Kidney epithelial cell (primary cell): ENCODE measurements around the gene IQGAP1. TPM values are rescaled to one million over a fixed set of nuclear protein-coding genes. Genes with fewer than 3 reads are reported as not detected.

Source experiments
- DNase-seq: peaks from one replicate; pipeline ENCODE4 v3.0.0-alpha.2; 2010; ENCODE audit warnings: low read depth
- H3K27me3 ChIP-seq: 2 replicates; pipeline ENCODE4 v1.6.0; 2011; ENCODE audit warnings: low read length; ENCODE audit not compliant: control insufficient read depth, insufficient read depth
- H3K36me3 ChIP-seq: 2 replicates; pipeline ENCODE4 v1.5.1; 2011; ENCODE audit warnings: low read length; ENCODE audit not compliant: control insufficient read depth, insufficient read depth
- H3K4me3 ChIP-seq: 2 replicates; pipeline ENCODE4 v1.5.1; 2011; ENCODE audit warnings: low read depth, mild to moderate bottlenecking, control low read depth, low read length
- total RNA-seq: library from RNA; depleted of rRNA; stranded (reverse); fragments of >200 nt; gene quantifications from 2 replicates; pipeline ENCODE4 v1.2.3, GENCODE V29; 2015
- TF ChIP-seq, protein P1 (sequence below): IDR thresholded peaks from 2 replicates; pipeline ENCODE4 v1.5.1; 2011; ENCODE audit warnings: mild to moderate bottlenecking, moderate library complexity, low read length, control low read depth, inconsistent platforms; ENCODE audit not compliant: insufficient read depth, poor library complexity, severe bottlenecking

IQGAP1 gene
- total RNA-seq, 1 donor from 2014 or later = 197 TPM

DNA sequence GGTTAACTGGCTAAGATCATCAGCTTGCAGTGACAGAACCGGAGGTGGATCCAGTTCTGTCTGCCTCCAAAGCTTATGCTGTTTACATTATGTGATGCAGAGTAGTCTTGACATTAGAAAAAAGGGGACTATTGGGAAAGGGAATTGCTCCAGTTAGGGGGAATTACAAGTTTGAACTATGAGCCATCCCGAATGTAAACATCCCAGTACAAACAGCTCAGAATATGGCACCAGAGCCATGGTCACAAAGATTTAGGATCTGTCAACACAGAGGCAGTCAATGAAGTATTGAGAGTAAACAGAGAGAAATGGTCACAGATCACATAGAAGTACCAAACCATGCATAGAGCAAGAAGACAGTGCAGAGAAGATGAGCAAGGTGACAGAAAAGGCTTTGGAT is 101.9 kb downstream of the IQGAP1 start:
- TF ChIP-seq, protein P1, sequence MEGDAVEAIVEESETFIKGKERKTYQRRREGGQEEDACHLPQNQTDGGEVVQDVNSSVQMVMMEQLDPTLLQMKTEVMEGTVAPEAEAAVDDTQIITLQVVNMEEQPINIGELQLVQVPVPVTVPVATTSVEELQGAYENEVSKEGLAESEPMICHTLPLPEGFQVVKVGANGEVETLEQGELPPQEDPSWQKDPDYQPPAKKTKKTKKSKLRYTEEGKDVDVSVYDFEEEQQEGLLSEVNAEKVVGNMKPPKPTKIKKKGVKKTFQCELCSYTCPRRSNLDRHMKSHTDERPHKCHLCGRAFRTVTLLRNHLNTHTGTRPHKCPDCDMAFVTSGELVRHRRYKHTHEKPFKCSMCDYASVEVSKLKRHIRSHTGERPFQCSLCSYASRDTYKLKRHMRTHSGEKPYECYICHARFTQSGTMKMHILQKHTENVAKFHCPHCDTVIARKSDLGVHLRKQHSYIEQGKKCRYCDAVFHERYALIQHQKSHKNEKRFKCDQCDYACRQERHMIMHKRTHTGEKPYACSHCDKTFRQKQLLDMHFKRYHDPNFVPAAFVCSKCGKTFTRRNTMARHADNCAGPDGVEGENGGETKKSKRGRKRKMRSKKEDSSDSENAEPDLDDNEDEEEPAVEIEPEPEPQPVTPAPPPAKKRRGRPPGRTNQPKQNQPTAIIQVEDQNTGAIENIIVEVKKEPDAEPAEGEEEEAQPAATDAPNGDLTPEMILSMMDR = no peak

DNA sequence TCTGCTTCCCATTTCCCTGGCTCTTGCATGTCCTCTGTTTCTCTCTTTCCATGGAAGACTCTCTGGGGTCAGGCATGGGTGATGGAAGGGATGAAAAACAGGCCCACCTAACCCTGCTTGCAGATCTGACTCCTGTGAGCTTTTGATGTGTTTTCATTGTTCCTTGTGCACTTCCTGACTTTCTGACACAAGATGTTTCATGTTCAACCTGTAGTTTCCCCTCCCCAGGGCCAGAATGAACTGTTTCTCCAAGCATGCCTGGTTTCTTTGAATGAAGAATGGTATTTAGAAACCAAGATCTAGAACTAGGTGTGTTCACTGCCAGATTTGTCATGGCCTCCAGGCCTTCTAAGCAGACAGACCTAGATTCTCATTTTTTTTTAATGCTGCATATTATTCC is 105.6 kb downstream of the IQGAP1 start:
- H3K36me3 ChIP-seq = peaks cover 5% of the 10 kb centered on the region
- TF ChIP-seq, protein P1 = no peak

More for the DNA sequence above, 101.9 kb downstream of the IQGAP1 start:
- H3K36me3 ChIP-seq = peaks cover 2% of the 10 kb centered on the region
- no peaks in the 10 kb centered on the region for H3K27me3 ChIP-seq
- no peak for DNase-seq
- no peak overlapping the region for H3K4me3 ChIP-seq

DNA sequence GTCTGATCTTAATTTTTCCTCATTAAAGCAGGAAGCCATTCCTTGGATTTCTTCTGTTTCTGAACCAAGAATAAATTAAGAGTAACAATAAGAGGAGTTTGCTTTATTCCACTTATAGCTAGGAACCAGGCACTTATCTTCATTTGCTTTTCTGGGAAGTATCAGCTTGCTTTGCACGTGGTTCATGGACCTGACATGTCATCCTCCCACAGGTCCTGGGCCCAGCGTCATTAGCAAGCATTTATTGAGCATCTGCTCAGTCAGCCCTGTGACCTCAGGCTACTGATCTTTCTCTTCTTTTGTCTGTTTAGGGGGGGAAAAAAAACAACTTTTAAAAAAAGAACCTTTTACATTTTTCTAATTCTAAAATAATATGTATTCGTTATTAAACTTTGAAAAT is 107.0 kb downstream of the IQGAP1 start:
- TF ChIP-seq, protein P1 = no peak
- DNase-seq = no peak
- peaks cover 5% of the 10 kb centered on the region for H3K36me3 ChIP-seq
- no peak overlapping the region for H3K4me3 ChIP-seq
- no peaks in the 10 kb centered on the region for H3K27me3 ChIP-seq

More for the DNA sequence above, 105.6 kb downstream of the IQGAP1 start:
- no peak for DNase-seq
- Histone ChIP-seq H3K27me3 (no peaks in the 10 kb centered on the region), H3K4me3 (no peak overlapping the region)

DNA sequence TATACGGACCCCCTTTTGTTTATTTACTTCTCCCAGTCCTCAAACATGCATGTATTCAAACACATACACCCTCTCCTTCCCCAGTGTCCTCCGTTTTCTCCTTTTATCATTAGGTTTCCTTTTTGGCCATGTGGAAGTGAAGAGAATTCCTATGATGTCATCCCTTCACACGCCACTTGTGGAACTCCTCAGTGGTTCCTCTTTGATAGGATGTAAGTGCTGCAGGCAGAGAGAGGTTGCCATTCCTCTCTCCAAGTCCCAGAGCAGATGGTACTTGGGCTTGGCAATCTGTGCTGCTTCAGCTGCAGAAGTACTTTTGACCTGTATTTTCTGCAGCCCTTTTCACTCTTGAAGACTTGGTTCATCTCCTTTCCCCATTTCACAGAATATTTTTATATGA is 108.7 kb downstream of the IQGAP1 start:
- DNase-seq = no peak
- no peaks in the 10 kb centered on the region for H3K27me3 ChIP-seq
- no peak overlapping the region for H3K4me3 ChIP-seq
- H3K36me3 ChIP-seq = peaks cover 3% of the 10 kb centered on the region
- TF ChIP-seq, protein P1 = no peak

DNA sequence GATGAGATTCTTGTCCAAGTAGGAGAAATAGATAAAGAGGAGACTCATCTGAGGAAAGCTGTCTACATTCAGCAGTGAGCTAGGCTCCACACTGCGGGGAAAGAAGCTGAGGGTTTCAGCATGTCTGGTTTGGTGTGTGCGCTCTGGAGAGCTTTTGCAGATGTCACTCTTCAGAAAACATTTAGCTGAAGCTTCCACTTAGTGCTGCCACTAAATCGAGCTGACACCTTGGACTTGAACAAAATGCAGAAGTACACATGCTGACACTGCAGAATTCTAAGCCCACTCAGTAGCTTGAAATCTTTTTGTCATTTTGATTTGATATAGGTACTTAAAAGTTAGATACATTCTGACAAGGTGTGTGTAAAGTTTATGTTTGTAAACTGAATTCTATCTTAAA is 109.3 kb downstream of the IQGAP1 start:
- no peak overlapping the region for H3K4me3 ChIP-seq
- H3K36me3 ChIP-seq = peaks cover 3% of the 10 kb centered on the region
- TF ChIP-seq, protein P1 = no peak
- DNase-seq = no peak
- no peaks in the 10 kb centered on the region for H3K27me3 ChIP-seq

DNA sequence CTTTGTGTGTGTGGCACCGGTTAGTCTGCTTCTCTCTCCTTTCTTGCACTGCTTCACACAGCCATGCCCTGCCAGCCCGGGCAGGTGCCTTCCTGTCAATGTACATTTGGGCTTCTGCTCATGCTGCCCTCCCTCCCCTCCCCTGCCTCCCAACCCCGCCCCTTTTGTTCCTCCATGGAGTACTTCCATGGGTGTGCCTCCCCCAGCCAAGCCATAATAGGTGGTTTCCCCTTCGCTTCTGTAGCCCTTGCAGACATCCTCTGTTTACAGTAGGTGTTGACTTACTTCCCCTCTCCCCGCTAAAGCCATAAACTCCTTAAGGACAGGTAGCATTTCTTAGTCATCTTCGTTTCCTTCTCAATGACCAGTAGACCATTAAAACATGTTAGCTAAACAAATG is 109.9 kb downstream of the IQGAP1 start:
- H3K4me3 ChIP-seq = no peak overlapping the region
- H3K36me3 ChIP-seq = peaks cover 3% of the 10 kb centered on the region
- no peaks in the 10 kb centered on the region for H3K27me3 ChIP-seq
- TF ChIP-seq, protein P1 = no peak
- DNase-seq = no peak
